Type B pancreatic cell (in vitro differentiated cells): Measurements from ENCODE around the gene PPM1F. TPM values are rescaled to one million over a fixed set of nuclear protein-coding genes. Genes with fewer than 3 reads are reported as not detected.

Experiments used
- DNase-seq: peaks from one replicate; pipeline ENCODE4 v3.0.0; 2021; ENCODE audit warnings: mixed read lengths; ENCODE audit not compliant: unreplicated experiment; ENCODE audit errors: extremely low spot score
- H3K27ac Mint-ChIP-seq: 2 replicates; pipeline ENCODE4 v1.8.0; 2021; ENCODE audit warnings: mild to moderate bottlenecking, mixed read lengths
- H3K27me3 Mint-ChIP-seq: 2 replicates; pipeline ENCODE4 v1.8.0; 2021; ENCODE audit warnings: mixed read lengths
- H3K36me3 Mint-ChIP-seq: 2 replicates; pipeline ENCODE4 v1.8.0; 2021; ENCODE audit warnings: mixed read lengths
- H3K4me1 Mint-ChIP-seq: one replicate; pipeline ENCODE4 v1.8.0; 2021; ENCODE audit warnings: mixed read lengths; ENCODE audit not compliant: unreplicated experiment
- H3K4me3 Mint-ChIP-seq: 2 replicates; pipeline ENCODE4 v1.8.0; 2021; ENCODE audit warnings: mild to moderate bottlenecking, mixed read lengths
- H3K9me3 Mint-ChIP-seq: 2 replicates; pipeline ENCODE4 v1.8.0; 2021; ENCODE audit warnings: mixed read lengths
- total RNA-seq: library from RNA; stranded (reverse); gene quantifications from 2 replicates; pipeline ENCODE4 v1.2.1, GENCODE V29; 2021; ENCODE audit warnings: low replicate concordance
- TF ChIP-seq, protein P1 (sequence below): fragments of 200-600 bp; sonication (generic); conservative IDR thresholded peaks from 2 replicates; pipeline ENCODE4 v1.5.0; 2021; ENCODE audit warnings: antibody characterized with exemption, mild to moderate bottlenecking

PPM1F gene
- total RNA-seq, 1 donor from 2014 or later: 25.1 TPM

DNA sequence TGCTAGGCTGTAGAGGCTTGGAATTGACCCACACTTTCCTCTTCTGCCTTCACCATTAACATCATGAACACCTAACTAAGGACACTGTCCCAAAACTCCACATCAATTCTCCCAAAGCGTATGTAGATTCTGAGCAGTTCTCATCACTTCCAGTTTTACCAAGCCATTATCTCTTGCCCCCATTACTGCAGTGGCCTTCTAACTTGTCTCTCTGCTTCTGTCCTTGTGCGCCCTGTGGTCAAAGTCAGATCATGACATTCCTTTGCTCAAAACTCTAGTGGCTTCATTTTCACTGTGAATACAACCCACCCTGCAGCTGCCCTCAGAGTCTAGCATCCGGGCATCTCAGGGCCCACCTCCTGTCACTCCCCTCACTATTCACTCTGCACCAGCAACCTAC is 43.0 kb upstream of the PPM1F start:
- H3K4me3 Mint-ChIP-seq: no peak overlapping the region
- H3K9me3 Mint-ChIP-seq: no peaks in the 10 kb centered on the region
- no peak overlapping the region for H3K27ac Mint-ChIP-seq
- peaks cover 45% of the 10 kb centered on the region for H3K27me3 Mint-ChIP-seq
- H3K4me1 Mint-ChIP-seq: no peaks in the 10 kb centered on the region
- H3K36me3 Mint-ChIP-seq: no peaks in the 10 kb centered on the region
- no peak for DNase-seq
- TF ChIP-seq, protein P1, sequence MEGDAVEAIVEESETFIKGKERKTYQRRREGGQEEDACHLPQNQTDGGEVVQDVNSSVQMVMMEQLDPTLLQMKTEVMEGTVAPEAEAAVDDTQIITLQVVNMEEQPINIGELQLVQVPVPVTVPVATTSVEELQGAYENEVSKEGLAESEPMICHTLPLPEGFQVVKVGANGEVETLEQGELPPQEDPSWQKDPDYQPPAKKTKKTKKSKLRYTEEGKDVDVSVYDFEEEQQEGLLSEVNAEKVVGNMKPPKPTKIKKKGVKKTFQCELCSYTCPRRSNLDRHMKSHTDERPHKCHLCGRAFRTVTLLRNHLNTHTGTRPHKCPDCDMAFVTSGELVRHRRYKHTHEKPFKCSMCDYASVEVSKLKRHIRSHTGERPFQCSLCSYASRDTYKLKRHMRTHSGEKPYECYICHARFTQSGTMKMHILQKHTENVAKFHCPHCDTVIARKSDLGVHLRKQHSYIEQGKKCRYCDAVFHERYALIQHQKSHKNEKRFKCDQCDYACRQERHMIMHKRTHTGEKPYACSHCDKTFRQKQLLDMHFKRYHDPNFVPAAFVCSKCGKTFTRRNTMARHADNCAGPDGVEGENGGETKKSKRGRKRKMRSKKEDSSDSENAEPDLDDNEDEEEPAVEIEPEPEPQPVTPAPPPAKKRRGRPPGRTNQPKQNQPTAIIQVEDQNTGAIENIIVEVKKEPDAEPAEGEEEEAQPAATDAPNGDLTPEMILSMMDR: no peak

DNA sequence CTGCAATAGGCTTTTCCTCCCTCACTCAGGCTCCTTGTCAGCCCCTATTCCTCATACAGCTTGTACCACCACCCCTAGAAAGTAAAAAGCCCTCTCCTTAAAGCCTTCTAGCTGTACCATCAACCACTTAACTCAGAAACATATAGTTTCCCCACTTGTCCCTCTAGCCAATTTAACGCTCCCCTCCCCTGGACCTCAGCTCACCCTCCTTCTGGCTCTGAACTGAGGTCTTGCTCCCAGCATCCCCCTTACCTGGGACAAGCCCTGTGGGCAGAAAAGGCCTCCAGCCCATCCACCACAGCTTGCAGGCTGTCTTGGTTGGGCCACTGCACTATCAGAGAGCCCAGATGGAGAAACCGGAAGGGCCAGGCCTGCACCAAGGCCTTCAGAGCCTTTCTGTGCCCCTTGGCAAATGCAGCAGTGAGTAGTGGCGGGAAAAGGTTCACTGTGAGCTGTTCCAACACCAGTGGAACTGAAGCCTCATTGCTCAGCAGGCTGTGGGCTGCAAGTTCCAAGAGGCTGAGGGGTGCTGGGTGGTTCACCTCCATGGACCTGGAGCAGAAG is 42.3 kb upstream of the PPM1F start:
- H3K9me3 Mint-ChIP-seq: no peaks in the 10 kb centered on the region
- no peak for DNase-seq
- H3K4me1 Mint-ChIP-seq: no peaks in the 10 kb centered on the region
- TF ChIP-seq, protein P1: no peak
- no peaks in the 10 kb centered on the region for H3K36me3 Mint-ChIP-seq
- H3K27ac Mint-ChIP-seq: no peak overlapping the region
- H3K27me3 Mint-ChIP-seq: peaks cover 46% of the 10 kb centered on the region
- H3K4me3 Mint-ChIP-seq: no peak overlapping the region

DNA sequence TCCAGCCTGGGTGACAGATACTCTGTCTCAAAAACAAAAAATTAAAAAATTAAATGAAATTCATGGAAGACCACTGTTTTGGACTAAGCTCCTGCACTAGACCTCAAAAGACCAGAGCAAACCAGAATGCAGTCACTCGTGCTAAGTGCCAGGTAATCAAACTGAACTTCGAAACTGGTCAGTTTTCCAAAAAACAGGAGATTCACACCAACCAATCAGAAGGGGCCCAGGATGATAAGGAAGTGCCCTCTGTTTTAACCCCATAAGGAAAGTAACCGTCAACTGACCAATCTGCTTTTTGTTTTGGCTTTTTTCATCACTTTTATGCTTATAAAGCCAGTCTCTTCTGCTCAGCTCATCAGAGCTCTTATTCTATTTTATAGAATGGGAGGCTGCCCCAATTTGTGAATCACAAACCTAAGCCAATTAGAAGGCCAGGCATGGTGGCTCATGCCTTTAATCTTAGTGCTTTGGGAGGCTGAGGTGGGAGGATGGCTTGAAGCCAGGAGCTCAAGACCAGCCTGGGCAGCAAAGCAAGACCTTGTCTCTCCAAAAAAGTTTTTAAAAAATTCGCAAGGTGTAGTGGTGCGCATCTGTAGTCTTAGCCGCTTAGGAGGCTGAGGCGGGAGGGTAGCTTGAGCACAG is 40.1 kb upstream of the PPM1F start:
- no peaks in the 10 kb centered on the region for H3K9me3 Mint-ChIP-seq
- H3K36me3 Mint-ChIP-seq: no peaks in the 10 kb centered on the region
- no peak overlapping the region for H3K27ac Mint-ChIP-seq

DNA sequence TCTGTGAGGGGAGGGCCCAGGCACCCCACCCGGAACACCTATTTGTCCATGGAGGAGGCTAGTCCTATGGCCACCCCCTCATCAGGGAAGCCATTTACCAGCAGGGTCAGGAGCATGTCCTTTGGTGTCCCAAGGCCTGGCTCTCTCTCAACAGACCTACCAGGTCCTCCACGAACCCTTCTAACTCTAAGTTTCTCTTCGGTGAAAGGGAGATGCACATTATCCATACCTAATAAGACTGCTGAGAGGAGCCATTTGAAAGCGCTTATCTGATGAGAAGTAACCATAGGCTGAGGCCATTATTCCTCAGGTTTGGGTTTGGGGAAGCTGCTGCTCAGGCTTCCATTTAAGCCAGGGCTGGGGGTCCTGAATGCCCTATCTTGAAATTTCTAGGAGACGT is 39.1 kb upstream of the PPM1F start:
- peaks cover 43% of the 10 kb centered on the region for H3K27me3 Mint-ChIP-seq
- DNase-seq: no peak
- H3K4me3 Mint-ChIP-seq: no peak overlapping the region
- no peaks in the 10 kb centered on the region for H3K36me3 Mint-ChIP-seq
- H3K27ac Mint-ChIP-seq: no peak overlapping the region
- H3K4me1 Mint-ChIP-seq: no peaks in the 10 kb centered on the region
- TF ChIP-seq, protein P1: no peak
- H3K9me3 Mint-ChIP-seq: no peaks in the 10 kb centered on the region

More for the DNA sequence above, 40.1 kb upstream of the PPM1F start:
- Mint-ChIP-seq H3K4me3 (no peak overlapping the region), H3K4me1 (no peaks in the 10 kb centered on the region), H3K27me3 (peaks cover 45% of the 10 kb centered on the region)
- TF ChIP-seq, protein P1: no peak
- DNase-seq: no peak

- Mint-ChIP-seq H3K27ac (no peak overlapping the region), H3K4me3 (no peak overlapping the region), H3K27me3 (peaks cover 42% of the 10 kb centered on the region), H3K4me1 (no peaks in the 10 kb centered on the region), H3K36me3 (no peaks in the 10 kb centered on the region), H3K9me3 (no peaks in the 10 kb centered on the region)
- DNase-seq: no peak
- TF ChIP-seq, protein P1: no peak
Measured at GRCh38 chr22:21991304-21991596, 38.6 kb upstream of the PPM1F start.
